GM12878 (cell line): ENCODE results near the gene LNX2. TPM values are rescaled to one million over a fixed set of nuclear protein-coding genes. Genes with fewer than 3 reads are reported as not detected.
A peak's percentile ranks its signal among the peaks of the same experiment; 100 is the strongest.

ENCODE experiments used
- ATAC-seq: fragments of 200-7000 bp; cut with Tn5 transposase; 3 replicates; pipeline ENCODE4 v1.9.1; 2020; ENCODE audit warnings: mild to moderate bottlenecking, moderate library complexity
- BruUV-seq: library from RNA; stranded (reverse); fragments of 400-500 nt; replicated peaks from 2 replicates; lab custom pipeline; 2021; lab: Mats Ljungman, UMichigan
- CTCF ChIA-PET: fragments of 300-600 bp; sonication (Branson Sonifier 250); formaldehyde crosslinking; extraction: SDS; loops from one replicate; lab custom pipeline; 2021; ENCODE audit warnings: inconsistent platforms; lab: Yijun Ruan, JAX
- POLR2A ChIA-PET: fragments of 350-600 bp; formaldehyde crosslinking; extraction: SDS; loops from one replicate; lab custom pipeline; 2021; ENCODE audit warnings: inconsistent platforms; lab: Charles Lee
- RAD21 ChIA-PET: fragments of 300-600 bp; sonication (Branson Sonifier 250); formaldehyde crosslinking; loops from one replicate; lab custom pipeline; 2023; ENCODE audit warnings: antibody characterized with exemption; ENCODE audit not compliant: unreplicated experiment; lab: Charles Lee
- SMC1A ChIA-PET: fragments of 300-600 bp; sonication (Branson Sonifier 250); formaldehyde crosslinking; loops from one replicate; lab custom pipeline; 2023; ENCODE audit not compliant: unreplicated experiment, uncharacterized antibody; lab: Charles Lee
- DNase-seq: peaks from one replicate; pipeline ENCODE4 v3.0.0-alpha.2; 2011; ENCODE audit warnings: low read depth, low spot score
- FAIRE-seq: peaks from 3 replicates; lab custom pipeline; 2011; peaks lifted over from hg19 to GRCh38; lab: Jason Lieb, UNC
- H2AFZ ChIP-seq: 2 replicates; pipeline ENCODE4 v1.6.0; 2011; ENCODE audit warnings: low read depth, low read length, control low read depth; ENCODE audit not compliant: control insufficient read depth
- H3K27ac ChIP-seq: 2 replicates; pipeline ENCODE4 v1.5.1; 2011; ENCODE audit warnings: control low read depth; ENCODE audit not compliant: control insufficient read depth, insufficient read depth
- H3K27me3 ChIP-seq, 2 experiments: replicated peaks in 1 of 2; 2 replicates each; pipeline versions ENCODE4 v1.6.0 to v1.6.1; 2011; ENCODE audit warnings: low read length in 1 of 2; ENCODE audit not compliant: control insufficient read depth in 2 of 2, insufficient read depth in 2 of 2
- H3K36me3 ChIP-seq, 2 experiments: 2 replicates each; pipeline ENCODE4 v1.5.1; 2011; ENCODE audit warnings: low read length in 1 of 2; ENCODE audit not compliant: control insufficient read depth in 2 of 2, insufficient read depth in 2 of 2
- H3K4me1 ChIP-seq: 2 replicates; pipeline ENCODE4 v1.6.1; 2011; ENCODE audit warnings: mild to moderate bottlenecking, low read length, moderate library complexity, mixed read lengths; ENCODE audit not compliant: control insufficient read depth, insufficient read depth
- H3K4me2 ChIP-seq: 2 replicates; pipeline ENCODE4 v1.6.0; 2011; ENCODE audit warnings: control low read depth; ENCODE audit not compliant: control insufficient read depth, insufficient read depth
- H3K4me3 ChIP-seq: fragments of 200-600 bp; sonication (generic); 2 replicates; pipeline ENCODE4 v1.5.1; 2016
- H3K79me2 ChIP-seq: 2 replicates; pipeline ENCODE4 v1.6.0; 2011; ENCODE audit warnings: low read length; ENCODE audit not compliant: control insufficient read depth, insufficient read depth
- H3K9ac ChIP-seq: 2 replicates; pipeline ENCODE4 v1.8.0; 2011; ENCODE audit warnings: low read length, control low read depth, mixed read lengths; ENCODE audit not compliant: control insufficient read depth, insufficient read depth
- H3K9me3 ChIP-seq: replicated peaks from 3 replicates; pipeline ENCODE4 v1.5.1; 2011; ENCODE audit warnings: mild to moderate bottlenecking, low read length; ENCODE audit not compliant: control insufficient read depth, insufficient read depth
- H4K20me1 ChIP-seq: 2 replicates; pipeline ENCODE4 v1.6.0; 2011; ENCODE audit not compliant: control insufficient read depth, insufficient read depth
- BCL3 ChIP-seq: IDR thresholded peaks from 2 replicates; pipeline ENCODE4 v1.6.1; 2011; ENCODE audit warnings: borderline replicate concordance, low read depth, mild to moderate bottlenecking, moderate library complexity, low read length; ENCODE audit not compliant: insufficient read depth, poor library complexity, severe bottlenecking
- POLR2A ChIP-seq: IDR thresholded peaks from 2 replicates; pipeline ENCODE4 v1.6.1; 2011; ENCODE audit warnings: low read depth, mild to moderate bottlenecking, low read length
- STAT3 ChIP-seq: IDR thresholded peaks from 2 replicates; pipeline ENCODE4 v1.6.1; 2011; ENCODE audit warnings: low read depth, low read length, improper control_type of control experiment
- YBX1 ChIP-seq: fragments of 450-650 bp; IDR thresholded peaks from 2 replicates; pipeline ENCODE4 v1.6.1; 2016; ENCODE audit warnings: antibody characterized with exemption
- ZBTB40 ChIP-seq: fragments of 450-650 bp; IDR thresholded peaks from 2 replicates; pipeline ENCODE4 v1.6.1; 2016; ENCODE audit warnings: mild to moderate bottlenecking, moderate library complexity, borderline replicate concordance
- WGBS: methylation state at CpG from one replicate; pipeline ENCODE4 v1.1.6; 2016; ENCODE audit warnings: low lambda C conversion rate; ENCODE audit not compliant: insufficient replicate concordance, insufficient coverage; ENCODE audit errors: missing lambda C conversion rate; 5-methylcytosine and 5-hydroxymethylcytosine counted together
- in situ Hi-C: fragments of 300-500 bp; cut with MboI; formaldehyde crosslinking; loops from 9 replicates; pipeline ENCODE4 v1.14.3; 2018; ENCODE audit warnings: mixed read lengths
- intact Hi-C: fragments of 100-400 bp; cut with micrococcal nuclease; formaldehyde crosslinking; loops from one replicate; pipeline ENCODE4 v1.14.2; 2022; ENCODE audit not compliant: unreplicated experiment
- polyA plus RNA-seq, 11 experiments: library from polyadenylated mRNA; depleted of rRNA in 4 of 11; unstranded in 6 of 11; stranded (reverse) in 5 of 11; fragments of >200 nt; fragmentation: Nextera tagmentation in 4 of 11; fragmentation: Illumina TruSeq in 1 of 11; extraction: Ambion mirVana in 4 of 11; extraction: Trizol in 1 of 11; gene quantifications; 1 replicate in 1 of 11; 2 replicates in 10 of 11; pipeline versions ENCODE4 v1.2.1 to v1.2.3, GENCODE V29; 2011 to 2016; ENCODE audit warnings: inconsistent platforms in 2 of 11, missing spikeins in 2 of 11, low read depth in 1 of 11
- total RNA-seq, 4 experiments: library from RNA; depleted of rRNA in 3 of 4; stranded (reverse); fragments of >200 nt in 3 of 4; fragmentation: Illumina TruSeq in 1 of 4; extraction: Trizol in 1 of 4; gene quantifications; 2 replicates each; pipeline versions ENCODE4 v1.2.1 to v1.2.3, GENCODE V29; 2013 to 2021
- TF ChIP-seq, protein P1 (sequence below): fragments of 450-650 bp; IDR thresholded peaks from 2 replicates; pipeline ENCODE4 v1.6.1; 2017; ENCODE audit warnings: mild to moderate bottlenecking, moderate library complexity

LNX2 gene
- total and polyA plus RNA-seq, 10 of the 15 experiments (the other 5 are each of a cell fraction or from before 2014, with no cell fraction given), result 1.3 to 7.7 (median 4.4) TPM

- Histone ChIP-seq H3K9ac (no peak overlapping the region; the same call in 1 of the 2 replicates), H3K27ac (no peak overlapping the region), H3K4me3 (peak overlapping the region; percentile 97), H3K4me1 (peaks cover 8% of the 10 kb centered on the region), H3K36me3 (no peaks in the 10 kb centered on the region), H3K9me3 (no peaks in the 10 kb centered on the region; the same call in 2 of the 3 replicates), H3K4me2 (peak overlapping the region; percentile 75), H4K20me1 (no peaks in the 10 kb centered on the region), H3K79me2 (peaks cover 55% of the 10 kb centered on the region), H2AFZ (peak overlapping the region; percentile 2; the same call in 1 of the 2 replicates), H3K27me3 (no peaks in the 10 kb centered on the region)
- no peak for ATAC-seq
- ChIA-PET POLR2A (interaction anchor here (0.8 to 7.2 kb wide), 5 partner anchors 12 to 195 kb away, joined by 3 to 55 read pairs (median 3); partner anchors contain the start of gene GTF3A), RAD21 (interaction anchor here (0.8 to 6.0 kb wide), 6 partner anchors 12 to 64 kb away, joined by 3 to 33 read pairs (median 4); no protein-coding TSS in a partner anchor), SMC1A (interaction anchor here (0.6 to 3.2 kb wide), 12 partner anchors 9 to 207 kb away, joined by 3 to 35 read pairs (median 4); no protein-coding TSS in a partner anchor), CTCF (interaction anchor here (0.5 to 3.8 kb wide), 11 partner anchors 12 to 1219 kb away, joined by 3 to 27 read pairs (median 4); no protein-coding TSS in a partner anchor)
- in situ Hi-C loops (loop anchor here (5.0 kb wide), 1 partner anchor 167 kb away; the partner anchor contains the start of gene MTIF3), intact Hi-C loops (no loop called here)
- TF ChIP-seq STAT3 (no peak), ZBTB40 (no peak; the same call in 1 of the 2 replicates), YBX1 (no peak), POLR2A (no peak), BCL3 (no peak)
- TF ChIP-seq, protein P1, sequence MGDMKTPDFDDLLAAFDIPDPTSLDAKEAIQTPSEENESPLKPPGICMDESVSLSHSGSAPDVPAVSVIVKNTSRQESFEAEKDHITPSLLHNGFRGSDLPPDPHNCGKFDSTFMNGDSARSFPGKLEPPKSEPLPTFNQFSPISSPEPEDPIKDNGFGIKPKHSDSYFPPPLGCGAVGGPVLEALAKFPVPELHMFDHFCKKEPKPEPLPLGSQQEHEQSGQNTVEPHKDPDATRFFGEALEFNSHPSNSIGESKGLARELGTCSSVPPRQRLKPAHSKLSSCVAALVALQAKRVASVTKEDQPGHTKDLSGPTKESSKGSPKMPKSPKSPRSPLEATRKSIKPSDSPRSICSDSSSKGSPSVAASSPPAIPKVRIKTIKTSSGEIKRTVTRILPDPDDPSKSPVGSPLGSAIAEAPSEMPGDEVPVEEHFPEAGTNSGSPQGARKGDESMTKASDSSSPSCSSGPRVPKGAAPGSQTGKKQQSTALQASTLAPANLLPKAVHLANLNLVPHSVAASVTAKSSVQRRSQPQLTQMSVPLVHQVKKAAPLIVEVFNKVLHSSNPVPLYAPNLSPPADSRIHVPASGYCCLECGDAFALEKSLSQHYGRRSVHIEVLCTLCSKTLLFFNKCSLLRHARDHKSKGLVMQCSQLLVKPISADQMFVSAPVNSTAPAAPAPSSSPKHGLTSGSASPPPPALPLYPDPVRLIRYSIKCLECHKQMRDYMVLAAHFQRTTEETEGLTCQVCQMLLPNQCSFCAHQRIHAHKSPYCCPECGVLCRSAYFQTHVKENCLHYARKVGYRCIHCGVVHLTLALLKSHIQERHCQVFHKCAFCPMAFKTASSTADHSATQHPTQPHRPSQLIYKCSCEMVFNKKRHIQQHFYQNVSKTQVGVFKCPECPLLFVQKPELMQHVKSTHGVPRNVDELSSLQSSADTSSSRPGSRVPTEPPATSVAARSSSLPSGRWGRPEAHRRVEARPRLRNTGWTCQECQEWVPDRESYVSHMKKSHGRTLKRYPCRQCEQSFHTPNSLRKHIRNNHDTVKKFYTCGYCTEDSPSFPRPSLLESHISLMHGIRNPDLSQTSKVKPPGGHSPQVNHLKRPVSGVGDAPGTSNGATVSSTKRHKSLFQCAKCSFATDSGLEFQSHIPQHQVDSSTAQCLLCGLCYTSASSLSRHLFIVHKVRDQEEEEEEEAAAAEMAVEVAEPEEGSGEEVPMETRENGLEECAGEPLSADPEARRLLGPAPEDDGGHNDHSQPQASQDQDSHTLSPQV, result no peak
- BruUV-seq, result TSS peak; percentile 65
- 49% methylated on average over 10 of the region's 10 CpGs for WGBS
- no peak for FAIRE-seq
- DNase-seq, result no peak
Measured at GRCh38 chr13:27619093-27619727, 1.1 kb downstream of the LNX2 start.
